ENCODE measurements around the gene GRK3. TPM values are rescaled to one million over a fixed set of nuclear protein-coding genes. Genes with fewer than 3 reads are reported as not detected.

Gene GRK3
- total and polyA plus RNA-seq, 2 donors from 2014 or later: 1.6 to 11.5 TPM

DNA sequence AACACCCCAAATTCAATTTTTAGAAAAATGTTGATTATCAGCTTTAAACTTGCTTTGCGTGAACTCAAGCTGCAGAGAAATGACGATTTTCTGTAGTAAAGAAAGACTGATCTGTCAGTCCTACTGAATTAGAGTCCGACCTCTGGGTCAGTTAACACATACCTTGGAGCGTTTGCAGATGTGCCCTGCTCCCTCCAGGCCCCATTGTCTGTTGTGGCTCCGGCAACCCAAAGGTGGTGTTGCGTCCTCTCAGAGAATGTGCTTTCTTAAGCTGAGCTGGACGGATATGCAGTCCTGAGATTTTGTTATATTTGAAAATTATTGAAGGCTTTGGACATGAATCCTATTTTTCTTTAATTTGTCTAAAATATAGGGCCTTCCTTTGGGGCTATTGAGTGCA is 146.0 kb downstream of the GRK3 start:
- no peaks in the 10 kb centered on the region for H3K4me1 ChIP-seq (ENCODE audit: control insufficient read depth in 2 of 3, insufficient read depth in 2 of 3, low read depth in 1 of 3, low read length in 3 of 3)
- TF ChIP-seq, protein P1, sequence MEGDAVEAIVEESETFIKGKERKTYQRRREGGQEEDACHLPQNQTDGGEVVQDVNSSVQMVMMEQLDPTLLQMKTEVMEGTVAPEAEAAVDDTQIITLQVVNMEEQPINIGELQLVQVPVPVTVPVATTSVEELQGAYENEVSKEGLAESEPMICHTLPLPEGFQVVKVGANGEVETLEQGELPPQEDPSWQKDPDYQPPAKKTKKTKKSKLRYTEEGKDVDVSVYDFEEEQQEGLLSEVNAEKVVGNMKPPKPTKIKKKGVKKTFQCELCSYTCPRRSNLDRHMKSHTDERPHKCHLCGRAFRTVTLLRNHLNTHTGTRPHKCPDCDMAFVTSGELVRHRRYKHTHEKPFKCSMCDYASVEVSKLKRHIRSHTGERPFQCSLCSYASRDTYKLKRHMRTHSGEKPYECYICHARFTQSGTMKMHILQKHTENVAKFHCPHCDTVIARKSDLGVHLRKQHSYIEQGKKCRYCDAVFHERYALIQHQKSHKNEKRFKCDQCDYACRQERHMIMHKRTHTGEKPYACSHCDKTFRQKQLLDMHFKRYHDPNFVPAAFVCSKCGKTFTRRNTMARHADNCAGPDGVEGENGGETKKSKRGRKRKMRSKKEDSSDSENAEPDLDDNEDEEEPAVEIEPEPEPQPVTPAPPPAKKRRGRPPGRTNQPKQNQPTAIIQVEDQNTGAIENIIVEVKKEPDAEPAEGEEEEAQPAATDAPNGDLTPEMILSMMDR (IDR thresholded peaks at IDR 0.05; ENCODE audit: borderline replicate concordance, extremely low read depth, insufficient read depth): no peak
- no peak overlapping the region for H3K9ac ChIP-seq (ENCODE audit: low read length in 3 of 3)
- no peak for DNase-seq
- H3K27me3 ChIP-seq (ENCODE audit: control insufficient read depth, insufficient read depth, low read length): no peaks in the 10 kb centered on the region
- H3K27ac ChIP-seq (ENCODE audit: low read depth in 2 of 2, low read length in 2 of 2): no peak overlapping the region
- H3K9me3 ChIP-seq (ENCODE audit: control insufficient read depth in 2 of 3, insufficient read depth in 1 of 3, low read length in 3 of 3): no peaks in the 10 kb centered on the region
- intact Hi-C loops (cut with DNase I): no loop called here
- H3K4me3 ChIP-seq (ENCODE audit: low read length in 3 of 3): no peak overlapping the region
- H3K36me3 ChIP-seq (ENCODE audit: control insufficient read depth in 2 of 3, insufficient read depth in 3 of 3, low read length in 3 of 3): no peaks in the 10 kb centered on the region
- FAIRE-seq: no peak

DNA sequence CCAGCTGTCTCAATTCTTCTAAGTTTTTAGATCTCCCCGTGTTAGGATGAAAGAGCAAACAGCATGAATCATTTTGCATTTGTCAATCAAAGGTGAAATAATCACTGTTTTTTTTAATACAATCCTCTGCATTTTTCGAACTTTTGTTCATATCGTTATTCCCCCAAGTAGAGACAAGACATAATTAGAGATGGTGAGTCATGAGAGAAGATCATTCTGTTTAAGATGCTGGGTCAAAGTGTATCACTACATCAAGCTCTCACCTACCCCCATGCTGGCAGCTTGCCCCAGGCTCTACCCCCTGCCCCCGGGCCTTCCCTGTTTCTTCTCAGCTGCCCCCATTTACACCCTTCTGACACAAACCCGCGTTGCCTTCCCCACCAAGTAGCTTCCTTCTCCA is 147.0 kb downstream of the GRK3 start:
- TF ChIP-seq, protein P1 (IDR thresholded peaks at IDR 0.05; ENCODE audit: borderline replicate concordance, extremely low read depth, insufficient read depth): no peak
- H3K36me3 ChIP-seq (ENCODE audit: control insufficient read depth in 2 of 3, insufficient read depth in 3 of 3, low read length in 3 of 3): no peaks in the 10 kb centered on the region
- intact Hi-C loops (cut with DNase I): no loop called here
- no peaks in the 10 kb centered on the region for H3K27me3 ChIP-seq (ENCODE audit: control insufficient read depth, insufficient read depth, low read length)
- H3K9me3 ChIP-seq (ENCODE audit: control insufficient read depth in 2 of 3, insufficient read depth in 1 of 3, low read length in 3 of 3): no peaks in the 10 kb centered on the region
- no peak for FAIRE-seq
- H3K9ac ChIP-seq (ENCODE audit: low read length in 3 of 3): no peak overlapping the region
- no peak overlapping the region for H3K27ac ChIP-seq (ENCODE audit: low read depth in 2 of 2, low read length in 2 of 2)
- no peak for DNase-seq
- no peak overlapping the region for H3K4me3 ChIP-seq (ENCODE audit: low read length in 3 of 3)
- H3K4me1 ChIP-seq (ENCODE audit: control insufficient read depth in 2 of 3, insufficient read depth in 2 of 3, low read depth in 1 of 3, low read length in 3 of 3): no peaks in the 10 kb centered on the region

DNA sequence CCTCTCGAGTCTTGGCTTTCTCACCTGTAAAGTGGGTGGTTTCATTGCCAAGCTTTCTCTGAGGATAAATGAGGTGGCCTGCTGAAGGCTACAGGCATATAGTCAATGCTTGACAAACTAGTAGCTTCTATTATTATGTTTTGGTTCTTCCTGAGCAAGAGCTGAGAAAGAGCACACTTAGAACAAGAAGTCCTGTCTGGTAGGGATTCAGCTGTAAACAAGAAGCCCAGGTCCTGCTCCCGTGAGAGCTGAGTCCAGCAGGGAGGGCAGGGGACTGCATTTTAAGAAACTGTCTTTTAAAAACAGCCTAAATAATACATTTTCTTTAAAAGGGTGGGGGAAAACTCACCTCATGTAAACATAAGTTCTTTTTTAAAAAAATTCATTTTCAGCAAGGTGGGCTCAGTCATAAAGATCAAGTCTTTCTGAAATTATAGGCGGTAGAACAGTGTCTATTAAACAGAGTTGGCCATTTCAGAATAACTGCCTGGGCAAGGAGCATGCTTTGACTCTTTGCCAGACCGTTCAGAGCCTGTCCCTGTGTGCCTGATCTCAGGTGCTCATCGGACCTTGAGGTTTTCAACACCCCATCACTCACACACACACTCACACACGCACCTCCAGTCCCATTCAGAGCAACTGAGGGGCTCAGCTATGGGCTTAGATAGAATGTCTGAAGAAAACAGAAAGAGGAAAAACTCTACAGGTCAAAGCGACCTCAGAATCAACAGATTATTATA is 148.4 kb downstream of the GRK3 start:
- H3K27me3 ChIP-seq (ENCODE audit: control insufficient read depth, insufficient read depth, low read length): no peaks in the 10 kb centered on the region
- H3K36me3 ChIP-seq (ENCODE audit: control insufficient read depth in 2 of 3, insufficient read depth in 3 of 3, low read length in 3 of 3): no peaks in the 10 kb centered on the region
- no peak overlapping the region for H3K9ac ChIP-seq (ENCODE audit: low read length in 3 of 3)
- no peak overlapping the region for H3K4me3 ChIP-seq (ENCODE audit: low read length in 3 of 3)
- TF ChIP-seq, protein P1 (IDR thresholded peaks at IDR 0.05; ENCODE audit: borderline replicate concordance, extremely low read depth, insufficient read depth): no peak
- H3K4me1 ChIP-seq (ENCODE audit: control insufficient read depth in 2 of 3, insufficient read depth in 2 of 3, low read depth in 1 of 3, low read length in 3 of 3): no peaks in the 10 kb centered on the region
- no peaks in the 10 kb centered on the region for H3K9me3 ChIP-seq (ENCODE audit: control insufficient read depth in 2 of 3, insufficient read depth in 1 of 3, low read length in 3 of 3)
- intact Hi-C loops (cut with DNase I): no loop called here
- DNase-seq: no peak
- H3K27ac ChIP-seq (ENCODE audit: low read depth in 2 of 2, low read length in 2 of 2): no peak overlapping the region
- no peak for FAIRE-seq

DNA sequence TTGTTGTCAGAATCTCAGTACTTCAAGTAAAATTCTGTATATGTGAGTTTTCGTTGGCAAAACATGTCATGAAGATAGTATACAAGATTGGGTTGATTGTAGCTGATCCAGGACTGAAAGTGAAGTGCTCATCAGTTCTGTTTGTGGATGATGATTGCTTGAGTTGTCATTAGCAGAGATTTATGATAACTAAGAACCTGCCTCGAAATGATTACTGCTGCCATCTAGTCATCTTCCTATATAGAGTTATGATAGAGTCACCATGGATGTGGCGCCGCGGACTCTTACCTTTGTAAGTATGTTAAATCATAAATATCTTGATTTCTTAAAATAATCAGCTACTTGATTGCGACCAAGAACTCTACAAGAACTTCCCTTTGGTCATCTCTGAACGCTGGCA is 149.6 kb downstream of the GRK3 start:
- Histone ChIP-seq H3K27ac (ENCODE audit: low read depth in 2 of 2, low read length in 2 of 2) (no peak overlapping the region), H3K9ac (ENCODE audit: low read length in 3 of 3) (no peak overlapping the region), H3K9me3 (ENCODE audit: control insufficient read depth in 2 of 3, insufficient read depth in 1 of 3, low read length in 3 of 3) (no peaks in the 10 kb centered on the region), H3K36me3 (ENCODE audit: control insufficient read depth in 2 of 3, insufficient read depth in 3 of 3, low read length in 3 of 3) (no peaks in the 10 kb centered on the region), H3K4me1 (ENCODE audit: control insufficient read depth in 2 of 3, insufficient read depth in 2 of 3, low read depth in 1 of 3, low read length in 3 of 3) (no peaks in the 10 kb centered on the region), H3K4me3 (ENCODE audit: low read length in 3 of 3) (no peak overlapping the region), H3K27me3 (ENCODE audit: control insufficient read depth, insufficient read depth, low read length) (no peaks in the 10 kb centered on the region)
- no peak for DNase-seq
- intact Hi-C loops (cut with DNase I): no loop called here
- no peak for FAIRE-seq
- TF ChIP-seq, protein P1 (IDR thresholded peaks at IDR 0.05; ENCODE audit: borderline replicate concordance, extremely low read depth, insufficient read depth): no peak
